Stimulated activated CD4-positive, alpha-beta T cell treated with anti-CD3 and anti-CD28 coated beads, TNF-alpha, amount 100 ng/mL, for 4 hours (primary cell): Measurements from ENCODE around the gene TXNDC2.

Source experiments
- DNase-seq, 3 experiments: peaks; one replicate each; pipeline ENCODE4 v3.0.0-alpha.2; 2020; ENCODE audit warnings: low read depth in 3 of 3

Gene TXNDC2

DNA sequence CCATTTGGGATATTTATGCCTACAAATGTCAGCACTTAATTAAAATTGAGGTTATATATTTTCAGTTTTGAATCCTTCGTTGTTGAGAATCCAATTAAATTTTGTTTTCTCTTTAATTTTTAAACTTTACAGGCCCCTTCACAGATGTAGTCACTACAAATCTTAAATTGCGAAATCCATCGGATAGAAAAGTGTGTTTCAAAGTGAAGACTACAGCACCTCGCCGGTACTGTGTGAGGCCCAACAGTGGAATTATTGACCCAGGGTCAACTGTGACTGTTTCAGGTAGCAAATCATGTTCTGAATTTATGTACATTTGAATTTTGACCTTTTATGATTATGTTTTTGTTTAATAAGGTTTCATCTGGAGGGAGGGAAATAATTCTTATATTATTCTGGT is 45.9 kb downstream of the TXNDC2 start:
- no peak for DNase-seq

DNA sequence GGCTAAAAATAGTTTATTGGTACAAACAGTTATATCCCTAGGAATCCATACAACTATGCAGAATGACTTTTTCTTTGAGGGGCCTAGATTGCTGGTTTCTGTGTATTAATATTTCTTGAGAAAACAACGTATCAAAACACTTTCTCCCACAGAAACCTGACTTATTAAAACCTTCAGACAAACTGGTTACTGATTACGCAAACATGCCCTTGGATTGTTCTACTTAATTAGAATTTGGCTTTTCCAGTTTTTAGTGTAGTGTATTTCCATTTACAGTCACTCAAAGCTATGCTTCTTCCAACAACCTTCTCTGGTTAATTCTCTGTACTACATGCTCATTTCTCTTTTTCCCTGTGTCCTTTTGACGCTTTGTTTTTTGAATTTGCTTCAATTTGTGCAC is 48.1 kb downstream of the TXNDC2 start:
- DNase-seq = no peak

DNA sequence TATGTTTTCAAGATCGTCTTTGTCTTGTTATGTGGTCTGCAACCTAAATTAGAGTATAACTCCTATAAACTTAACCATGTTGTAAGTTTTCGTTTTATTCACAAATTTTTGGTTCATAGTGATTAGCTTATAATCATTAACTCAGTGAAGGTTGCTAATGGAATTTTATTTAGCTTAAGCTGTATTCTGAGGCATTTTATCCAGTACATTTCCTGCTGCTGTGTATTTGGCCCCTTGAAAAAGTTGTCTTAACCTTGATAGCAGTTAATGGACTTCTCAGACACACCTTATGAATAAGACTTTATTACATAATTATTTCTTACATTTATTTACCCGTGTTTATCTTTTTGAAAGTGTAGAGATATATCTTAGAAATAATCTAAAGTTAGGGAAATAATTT is 48.5 kb downstream of the TXNDC2 start:
- DNase-seq = no peak
